K562 (cell line): ENCODE measurements around the gene PATL1. TPM values are rescaled to one million over a fixed set of nuclear protein-coding genes. Genes with fewer than 3 reads are reported as not detected.

Source experiments
- CCNT2 ChIP-seq: IDR thresholded peaks from 2 replicates; pipeline ENCODE4 v1.6.1; 2011; ENCODE audit warnings: borderline replicate concordance, low read depth, mild to moderate bottlenecking, moderate library complexity, mixed read lengths, low read length; ENCODE audit not compliant: insufficient read length; ENCODE audit errors: extremely low read depth
- CGGBP1 ChIP-seq: fragments of 250-450 bp; sonication (Bioruptor Pico); IDR thresholded peaks from 2 replicates; pipeline ENCODE4 v1.9.0; 2021; ENCODE audit warnings: mild to moderate bottlenecking
- FOXM1 ChIP-seq, 2 experiments: fragments of 450-650 bp in 1 of 2; sonication (generic) in 1 of 2; formaldehyde crosslinking in 1 of 2; IDR thresholded peaks; 2 replicates each; pipeline versions ENCODE4 v1.6.1 to v1.9.0; 2017 to 2022; ENCODE audit warnings: low read depth in 2 of 2, mild to moderate bottlenecking in 2 of 2, missing genetic modification reagents in 1 of 2, moderate library complexity in 1 of 2
- ILF3 ChIP-seq: fragments of 450-650 bp; IDR thresholded peaks from 2 replicates; pipeline ENCODE4 v1.6.1; 2018; ENCODE audit warnings: antibody characterized with exemption, mild to moderate bottlenecking, moderate library complexity, borderline replicate concordance
- NFE2 ChIP-seq: IDR thresholded peaks from 2 replicates; pipeline ENCODE4 v1.6.1; 2014; ENCODE audit warnings: antibody characterized with exemption, low read depth
- NR0B1 ChIP-seq: fragments of 450-650 bp; IDR thresholded peaks from one replicate; pipeline ENCODE4 v1.6.1; 2018; ENCODE audit warnings: mild to moderate bottlenecking, moderate library complexity; ENCODE audit not compliant: partially characterized antibody
- REST ChIP-seq, 2 experiments: fragments of 450-650 bp; formaldehyde crosslinking in 1 of 2; IDR thresholded peaks; 2 replicates each; pipeline versions ENCODE4 v1.4.0 to v1.6.1; 2014 to 2020; ENCODE audit warnings: mild to moderate bottlenecking in 2 of 2, borderline replicate concordance in 1 of 2, low read depth in 1 of 2
- SREBF2 ChIP-seq: sonication (generic); formaldehyde crosslinking; IDR thresholded peaks from 2 replicates; pipeline ENCODE4 v1.4.0; 2020; ENCODE audit warnings: mild to moderate bottlenecking, missing genetic modification reagents
- TAF9B ChIP-seq: fragments of 450-650 bp; IDR thresholded peaks from 2 replicates; pipeline ENCODE4 v1.6.1; 2018; ENCODE audit warnings: mild to moderate bottlenecking; ENCODE audit not compliant: partially characterized antibody
- TSC22D4 ChIP-seq: fragments of 450-650 bp; IDR thresholded peaks from 2 replicates; pipeline ENCODE4 v1.6.1; 2016; ENCODE audit warnings: missing genetic modification characterization, missing biosample characterization, control low read depth
- TSHZ1 ChIP-seq: fragments of 250-450 bp; sonication (Bioruptor Pico); IDR thresholded peaks from 2 replicates; pipeline ENCODE4 v1.4.0; 2020; ENCODE audit warnings: mild to moderate bottlenecking, moderate library complexity
- ZNF23 ChIP-seq: fragments of 250-450 bp; sonication (Bioruptor Pico); IDR thresholded peaks from 2 replicates; pipeline ENCODE4 v1.4.0; 2020; ENCODE audit warnings: mild to moderate bottlenecking
- polyA plus RNA-seq, 8 experiments: library from polyadenylated mRNA; depleted of rRNA in 4 of 8; stranded (reverse) in 5 of 8; unstranded in 3 of 8; fragments of >200 nt; fragmentation: Nextera tagmentation in 2 of 8; fragmentation: Illumina TruSeq in 1 of 8; extraction: Ambion mirVana in 2 of 8; extraction: Trizol in 1 of 8; gene quantifications; 2 replicates each; pipeline versions ENCODE4 v1.2.1 to v1.2.3, GENCODE V29; 2011 to 2014; ENCODE audit warnings: inconsistent platforms in 1 of 8, missing spikeins in 1 of 8
- total RNA-seq, 7 experiments: library from RNA; depleted of rRNA in 6 of 7; stranded (reverse); fragments of >200 nt in 6 of 7; fragmentation: Illumina TruSeq in 2 of 7; extraction: Trizol in 2 of 7; gene quantifications; 2 replicates each; pipeline versions ENCODE4 v1.2.1 to v1.2.3, GENCODE V29; 2011 to 2021; ENCODE audit warnings: low replicate concordance in 1 of 7

PATL1 gene
- total and polyA plus RNA-seq, 9 of the 15 experiments (the other 6 are each of a cell fraction or from before 2014, with no cell fraction given): 3.2 to 48.0 (median 16.4) TPM

GRCh38 chr11:59706518-59707285, 37.9 kb upstream of the PATL1 start (continued):
- TF ChIP-seq NR0B1 (no peak), ZNF23 (CRISPR knock-in tag) (peak; percentile 64; the same call in 1 of the 2 replicates), ILF3 (0 out of 2 replicates have a peak, but pooled peaks have one; percentile 72), FOXM1 (IDR thresholded peaks at IDR 0.05; ENCODE audit: low read depth) (peak; percentile 95), FOXM1 (CRISPR knock-in tag; IDR thresholded peaks at IDR 0.05; ENCODE audit: low read depth) (no peak), SREBF2 (no peak), CGGBP1 (CRISPR knock-in tag) (no peak), REST (IDR thresholded peaks at IDR 0.05; ENCODE audit: borderline replicate concordance) (peak; percentile 8; the same call in 1 of the 2 replicates), REST (CRISPR knock-in tag; IDR thresholded peaks at IDR 0.05; ENCODE audit: low read depth) (no peak), TSHZ1 (CRISPR knock-in tag) (no peak), NFE2 (peak; percentile 65; the same call in 1 of the 2 replicates), TAF9B (peak; percentile 49), CCNT2 (peak; percentile 96), TSC22D4 (tag) (no peak)
